HUES6 (cell line): Measurements from ENCODE around the gene CCNY.
A peak's percentile ranks its signal among the peaks of the same experiment; 100 is the strongest.
"Not testable (repeated sequence)": the region's sequence is repeated elsewhere in the genome, so short reads cannot be mapped to it uniquely, and the experiment has no call there.

Experiments used
- H3K27ac ChIP-seq: 2 replicates; pipeline ENCODE4 v1.7.0; 2013; ENCODE audit warnings: low read depth, mild to moderate bottlenecking, low read length, inconsistent platforms
- H3K27me3 ChIP-seq: 2 replicates; pipeline ENCODE4 v1.6.1; 2013; ENCODE audit warnings: low read length; ENCODE audit not compliant: control insufficient read depth, insufficient read depth
- H3K36me3 ChIP-seq: 2 replicates; pipeline ENCODE4 v1.6.1; 2013; ENCODE audit warnings: low read length; ENCODE audit not compliant: control insufficient read depth, insufficient read depth
- H3K4me1 ChIP-seq: 2 replicates; pipeline ENCODE4 v1.6.1; 2013; ENCODE audit warnings: low read length; ENCODE audit not compliant: control insufficient read depth, insufficient read depth
- H3K4me3 ChIP-seq: 2 replicates; pipeline ENCODE4 v1.5.1; 2013; ENCODE audit warnings: low read depth, low read length
- H3K9ac ChIP-seq: one replicate; pipeline ENCODE4 v1.6.1; 2013; ENCODE audit warnings: mild to moderate bottlenecking, low read length
- H3K9me3 ChIP-seq: 2 replicates; pipeline ENCODE4 v1.6.1; 2013; ENCODE audit warnings: low read depth, low read length; ENCODE audit not compliant: control insufficient read depth, insufficient read depth

The CCNY gene

GRCh38 chr10:35412003-35412723 is 75.9 kb downstream of the CCNY start:
- Histone ChIP-seq H3K9ac (no peak overlapping the region), H3K27ac (no peak overlapping the region), H3K4me3 (no peak overlapping the region), H3K9me3 (peaks cover 5% of the 10 kb centered on the region; the same call in 1 of the 2 replicates), H3K4me1 (peaks cover 47% of the 10 kb centered on the region), H3K36me3 (no peaks in the 10 kb centered on the region), H3K27me3 (no peaks in the 10 kb centered on the region)

GRCh38 chr10:35412900-35413491 is 76.7 kb downstream of the CCNY start:
- no peak overlapping the region for H3K9ac ChIP-seq
- no peaks in the 10 kb centered on the region for H3K27me3 ChIP-seq
- no peaks in the 10 kb centered on the region for H3K36me3 ChIP-seq
- H3K9me3 ChIP-seq: no peaks in the 10 kb centered on the region
- H3K27ac ChIP-seq: no peak overlapping the region
- H3K4me1 ChIP-seq: peaks cover 54% of the 10 kb centered on the region
- no peak overlapping the region for H3K4me3 ChIP-seq

GRCh38 chr10:35413985-35414861 is 77.9 kb downstream of the CCNY start:
- Histone ChIP-seq H3K4me1 (peaks cover 59% of the 10 kb centered on the region), H3K9ac (peak overlapping the region; percentile 5), H3K27me3 (no peaks in the 10 kb centered on the region), H3K9me3 (no peaks in the 10 kb centered on the region), H3K4me3 (no peak overlapping the region), H3K36me3 (no peaks in the 10 kb centered on the region), H3K27ac (no peak overlapping the region)

- Histone ChIP-seq H3K9ac (no peak overlapping the region), H3K4me1 (peaks cover 65% of the 10 kb centered on the region)
Observed at GRCh38 chr10:35415505-35415904, 79.2 kb downstream of the CCNY start.

GRCh38 chr10:35416619-35417312 is 80.5 kb downstream of the CCNY start:
- Histone ChIP-seq H3K27ac (no peak overlapping the region), H3K4me1 (peaks cover 74% of the 10 kb centered on the region)

More at GRCh38 chr10:35415505-35415904, 79.2 kb downstream of the CCNY start:
- no peaks in the 10 kb centered on the region for H3K27me3 ChIP-seq
- no peaks in the 10 kb centered on the region for H3K9me3 ChIP-seq
- H3K36me3 ChIP-seq: no peaks in the 10 kb centered on the region
- no peak overlapping the region for H3K4me3 ChIP-seq
- H3K27ac ChIP-seq: no peak overlapping the region

GRCh38 chr10:35417313-35417625 is 81.0 kb downstream of the CCNY start:
- no peak overlapping the region for H3K4me3 ChIP-seq
- H3K36me3 ChIP-seq: no peaks in the 10 kb centered on the region
- H3K9ac ChIP-seq: no peak overlapping the region
- H3K27me3 ChIP-seq: no peaks in the 10 kb centered on the region
- H3K4me1 ChIP-seq: peaks cover 71% of the 10 kb centered on the region
- no peaks in the 10 kb centered on the region for H3K9me3 ChIP-seq
- no peak overlapping the region for H3K27ac ChIP-seq

More at GRCh38 chr10:35416619-35417312, 80.5 kb downstream of the CCNY start:
- Histone ChIP-seq H3K9ac (no peak overlapping the region), H3K4me3 (no peak overlapping the region), H3K9me3 (no peaks in the 10 kb centered on the region), H3K27me3 (no peaks in the 10 kb centered on the region), H3K36me3 (no peaks in the 10 kb centered on the region)

GRCh38 chr10:35417795-35418194 is 81.5 kb downstream of the CCNY start:
- H3K9ac ChIP-seq: no peak overlapping the region
- no peaks in the 10 kb centered on the region for H3K36me3 ChIP-seq
- H3K4me3 ChIP-seq: no peak overlapping the region
- H3K9me3 ChIP-seq: no peaks in the 10 kb centered on the region
- peaks cover 71% of the 10 kb centered on the region for H3K4me1 ChIP-seq
- no peaks in the 10 kb centered on the region for H3K27me3 ChIP-seq
- H3K27ac ChIP-seq: no peak overlapping the region

GRCh38 chr10:35418580-35418979 is 82.3 kb downstream of the CCNY start:
- not testable (repeated sequence) for H3K27ac ChIP-seq, H3K9ac ChIP-seq, H3K4me3 ChIP-seq, H3K27me3 ChIP-seq, H3K36me3 ChIP-seq, H3K9me3 ChIP-seq
- peaks cover 64% of the 10 kb centered on the region for H3K4me1 ChIP-seq

GRCh38 chr10:35420044-35420443 is 83.7 kb downstream of the CCNY start:
- Histone ChIP-seq H3K4me1 (peaks cover 56% of the 10 kb centered on the region), H3K27me3 (no peaks in the 10 kb centered on the region)

GRCh38 chr10:35420827-35421552 is 84.7 kb downstream of the CCNY start:
- H3K4me3 ChIP-seq: no peak overlapping the region
- no peaks in the 10 kb centered on the region for H3K9me3 ChIP-seq
- peak overlapping the region; percentile 73 for H3K27ac ChIP-seq
- peak overlapping the region; percentile 42 for H3K9ac ChIP-seq
- no peaks in the 10 kb centered on the region for H3K36me3 ChIP-seq
- peaks cover 50% of the 10 kb centered on the region for H3K4me1 ChIP-seq
- no peaks in the 10 kb centered on the region for H3K27me3 ChIP-seq

More at GRCh38 chr10:35420044-35420443, 83.7 kb downstream of the CCNY start:
- no peaks in the 10 kb centered on the region for H3K9me3 ChIP-seq
- H3K36me3 ChIP-seq: no peaks in the 10 kb centered on the region
- H3K27ac ChIP-seq: 0 out of 2 replicates have a peak overlapping the region, but pooled peaks have one; percentile 27
- H3K9ac ChIP-seq: no peak overlapping the region
- no peak overlapping the region for H3K4me3 ChIP-seq
